Heart left ventricle (tissue), 16 donors: ENCODE measurements around the gene HSD17B14. TPM values are rescaled to one million over a fixed set of nuclear protein-coding genes. Genes with fewer than 3 reads are reported as not detected.

ENCODE experiments used
- ATAC-seq, 4 donors: fragments of 200-7000 bp; cut with Tn5 transposase; one replicate each; pipeline ENCODE4 v1.9.1; 2020 to 2022; ENCODE audit warnings: moderate library complexity in 4 of 4, mild to moderate bottlenecking in 3 of 4, moderate number of reproducible peaks in 1 of 4
- DNase-seq, 5 donors: peaks; one replicate each; pipeline ENCODE4 v3.0.0-alpha.2; 2020
- H3K27ac ChIP-seq, 12 donors: fragments of 200-600 bp; sonication (generic) in 4 of 12; one replicate each; pipeline versions ENCODE4 v1.5.0 to v1.8.0; 2016 to 2022; ENCODE audit warnings: mild to moderate bottlenecking in 2 of 12
- H3K27me3 ChIP-seq, 9 donors: fragments of 200-600 bp; sonication (generic) in 2 of 9; one replicate each; pipeline versions ENCODE4 v1.5.1 to v1.8.0; 2016 to 2022; ENCODE audit warnings: mild to moderate bottlenecking in 3 of 9
- H3K36me3 ChIP-seq, 9 donors: fragments of 200-600 bp; sonication (generic) in 2 of 9; one replicate each; pipeline versions ENCODE4 v1.5.0 to v1.8.0; 2018 to 2022; ENCODE audit warnings: mild to moderate bottlenecking in 2 of 9
- H3K4me1 ChIP-seq, 12 donors: fragments of 200-600 bp; sonication (generic) in 4 of 12; one replicate each; pipeline versions ENCODE4 v1.5.0 to v1.8.0; 2016 to 2022; ENCODE audit warnings: mild to moderate bottlenecking in 3 of 12
- H3K4me3 ChIP-seq, 12 donors: fragments of 200-600 bp; sonication (generic) in 4 of 12; one replicate each; pipeline versions ENCODE4 v1.5.0 to v1.8.0; 2017 to 2022; ENCODE audit warnings: mild to moderate bottlenecking in 9 of 12, moderate library complexity in 4 of 12
- H3K9me3 ChIP-seq, 12 donors: fragments of 200-600 bp; sonication (generic) in 4 of 12; one replicate each; pipeline versions ENCODE4 v1.5.0 to v1.8.0; 2016 to 2022; ENCODE audit warnings: mild to moderate bottlenecking in 1 of 12
- CTCF ChIP-seq, 12 donors: fragments of 200-600 bp; sonication (generic) in 4 of 12; IDR thresholded peaks; one replicate each; pipeline versions ENCODE4 v1.5.0 to v1.8.0; 2018 to 2022; ENCODE audit warnings: antibody characterized with exemption in 12 of 12, mild to moderate bottlenecking in 5 of 12
- POLR2A ChIP-seq, 2 donors: fragments of 450-650 bp; IDR thresholded peaks; one replicate each; pipeline ENCODE4 v1.6.1; 2017; ENCODE audit warnings: antibody characterized with exemption in 2 of 2, mild to moderate bottlenecking in 2 of 2, moderate library complexity in 2 of 2
- WGBS, 4 donors: extraction: QIAGEN DNeasy Blood & Tissue Kit in 2 of 4; methylation state at CpG; one replicate each; pipeline versions ENCODE4 v1.1.5 to v1.1.7; 2013 to 2018; 5-methylcytosine and 5-hydroxymethylcytosine counted together
- intact Hi-C, 10 donors: fragments of 100-400 bp; cut with DNase I; formaldehyde crosslinking; loops; one replicate each; pipeline versions ENCODE4 v1.11.1 to v1.14.2; 2022
- polyA plus RNA-seq, 2 donors: library from polyadenylated mRNA; stranded (reverse); fragments of 200-250 nt; gene quantifications; one replicate each; pipeline ENCODE4 v1.2.3, GENCODE V29; 2013
- total RNA-seq, 9 donors: library from RNA; depleted of rRNA in 2 of 9; stranded (reverse); fragments of >200 nt in 2 of 9; fragmentation: NEBNext Ultra II Directional in 3 of 9; extraction: Animal tissue kit (Norgen Biotek cat#: 25700) in 3 of 9; gene quantifications; one replicate each; pipeline versions ENCODE4 v1.1.0 to v1.2.4, GENCODE V29; 2016 to 2023
- donor health status: ischemic (EF 13 %, LVEDD 7.1; RV severe dilation, severe dysfunction).
- donor health status: healthy with polysubstance abuse.
- donor health status: DM: no; HTN: yes; CAD: no.
- donor health status: DM: no; HTN: no; CAD: no.
- donor health status: ischemic (EF 25% LVEDD 6.9; RV normal size, moderate dysfunction).
- donor health status: ischemic (EF 25% LVEDD 5.7; RV mildly dilated, moderate dysfunction).
- donor health status: healthy.
- donor health status: DM: yes; HTN: yes; CAD: no.
- donor health status: ischemic (EF 35%, LVEDD 5.7; RV mildly dilated, moderate dysfunction).
- donor health status: nonischemic (EF 11% LVEDD 7.7; RV severe dilation, severe dysfunction).
- donor health status: DM: yes; HTN: yes; CAD: no.
- donor health status: PGD.
- donor health status: ischemic (EF 29% LVEDD 5.4; RV normal size, mild dysfunction).
- donor health status: nonischemic (EF 23%, LVEDD 6.1; RV moderate dilation, normal function).

HSD17B14 gene
- total and polyA plus RNA-seq, 11 donors, result 1.2 to 5.4 (median 2.7) TPM; not detected in 1

DNA sequence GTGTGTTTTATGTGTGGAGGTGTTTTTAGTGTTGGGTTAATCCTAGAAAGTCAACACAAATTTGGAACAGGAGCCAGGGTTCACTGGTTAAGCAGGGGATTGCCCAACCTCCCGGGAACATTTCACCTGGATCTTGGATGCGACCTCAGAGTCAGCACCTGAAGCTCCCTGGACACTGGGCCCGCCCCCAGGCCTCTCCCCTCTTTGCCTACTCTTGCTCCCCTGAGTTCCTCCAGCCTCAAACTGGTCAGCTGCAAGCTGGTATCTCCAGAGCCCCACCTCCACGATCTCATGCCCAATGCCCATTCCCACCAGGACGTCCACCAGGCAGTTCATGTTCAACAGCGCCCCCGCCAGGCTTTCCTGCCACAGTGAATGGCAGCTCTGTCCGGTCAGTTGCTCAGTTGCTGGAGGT, 9.7 kb downstream of the HSD17B14 start:
- TF ChIP-seq POLR2A (IDR thresholded peaks at IDR 0.05) (no peak), CTCF (IDR thresholded peaks at IDR 0.05) (no peak)
- Histone ChIP-seq H3K36me3 (peaks cover 0 to 17% (median 1%) of the 10 kb centered on the region in 9 donors), H3K27ac (no peak overlapping the region), H3K4me3 (no peak overlapping the region), H3K9me3 (no peaks in the 10 kb centered on the region), H3K4me1 (no peaks in the 10 kb centered on the region), H3K27me3 (no peaks in the 10 kb centered on the region)
- no peak for DNase-seq
- intact Hi-C loops, result no loop called here
- 84 to 87% (median 85%) methylated on average over 8 of the region's 8 CpGs for WGBS, 4 donors
- no peak for ATAC-seq

DNA sequence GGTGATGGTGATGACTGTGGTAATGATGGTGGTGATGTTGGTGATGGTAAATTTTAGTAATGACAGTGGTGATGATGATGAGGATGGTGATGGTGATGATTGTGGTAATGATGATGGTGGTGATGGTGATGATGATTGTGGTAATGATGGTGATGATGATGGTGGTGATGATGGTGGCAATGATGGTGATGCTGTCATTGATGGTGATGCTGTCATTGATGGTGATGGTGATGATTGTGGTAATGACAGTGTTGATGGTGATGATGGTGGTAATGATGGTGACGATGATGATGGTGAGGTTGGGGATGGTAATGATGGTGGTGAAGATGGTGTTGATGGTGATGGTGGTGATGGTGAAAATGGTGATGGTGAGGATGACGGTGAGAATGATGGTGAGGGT, 13.8 kb downstream of the HSD17B14 start:
- peaks cover 0 to 14% (median 8%) of the 10 kb centered on the region in 12 donors for H3K4me1 ChIP-seq
- H3K9me3 ChIP-seq, result no peaks in the 10 kb centered on the region
- ATAC-seq (no peak), DNase-seq (no peak)
- no peaks in the 10 kb centered on the region for H3K27me3 ChIP-seq
- TF ChIP-seq POLR2A (IDR thresholded peaks at IDR 0.05) (no peak), CTCF (IDR thresholded peaks at IDR 0.05) (no peak)
- H3K4me3 ChIP-seq, result no peak overlapping the region
- no peak overlapping the region for H3K27ac ChIP-seq
- WGBS, 4 donors, result 93 to 98% (median 97%) methylated on average over 2 of the region's 2 CpGs
- intact Hi-C loops, result no loop called here
- H3K36me3 ChIP-seq, result no peaks in the 10 kb centered on the region

GRCh38 chr19:48821633-48822032, 14.7 kb downstream of the HSD17B14 start:
- TF ChIP-seq POLR2A (IDR thresholded peaks at IDR 0.05) (no peak), CTCF (IDR thresholded peaks at IDR 0.05) (no peak)
- no peaks in the 10 kb centered on the region for H3K27me3 ChIP-seq
- 75 to 94% (median 82%) methylated on average over 5 of the region's 5 CpGs for WGBS, 4 donors
- H3K36me3 ChIP-seq, result no peaks in the 10 kb centered on the region
- H3K4me1 ChIP-seq, result peaks cover 0 to 14% (median 8%) of the 10 kb centered on the region in 12 donors
- DNase-seq (no peak), ATAC-seq (no peak)
- no peaks in the 10 kb centered on the region for H3K9me3 ChIP-seq
- H3K27ac ChIP-seq, result no peak overlapping the region
- H3K4me3 ChIP-seq, result no peak overlapping the region
- intact Hi-C loops, result no loop called here

DNA sequence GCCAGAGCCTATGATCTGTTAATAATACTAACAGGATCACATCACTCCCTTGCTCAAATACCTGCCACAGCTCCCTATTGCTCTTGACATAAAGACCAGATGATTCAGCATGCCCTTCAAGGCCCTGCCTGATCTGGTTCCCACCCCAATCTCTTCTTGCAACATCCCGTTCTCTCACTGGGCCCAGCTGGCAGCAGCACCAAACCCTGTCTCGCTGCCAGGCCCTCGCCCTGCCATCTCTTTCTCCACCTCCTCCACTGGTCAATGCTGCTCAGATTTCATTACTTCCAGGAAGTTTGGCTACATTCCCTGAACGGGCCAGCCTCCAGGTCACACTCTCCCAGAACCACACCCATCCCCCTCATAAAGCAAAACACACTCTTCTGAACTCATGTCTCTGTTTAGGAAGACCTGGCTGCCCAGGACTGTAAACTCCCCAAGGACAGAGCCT, 16.9 kb downstream of the HSD17B14 start:
- H3K4me1 ChIP-seq, result peaks cover 0 to 25% (median 11%) of the 10 kb centered on the region in 12 donors
- intact Hi-C loops, result no loop called here
- no peaks in the 10 kb centered on the region for H3K36me3 ChIP-seq
- ATAC-seq, result peak; percentile 93 to 95 (median 94)
- no peak overlapping the region for H3K4me3 ChIP-seq
- H3K27ac ChIP-seq, result peak overlapping the region in 11 of 12 donors; percentile 21 to 73 (median 65)
- peak; percentile 80 to 89 (median 83) for DNase-seq
- TF ChIP-seq POLR2A (IDR thresholded peaks at IDR 0.05) (no peak), CTCF (IDR thresholded peaks at IDR 0.05) (no peak)
- no peaks in the 10 kb centered on the region for H3K9me3 ChIP-seq
- WGBS, 4 donors, result 15 to 21% (median 17%) methylated on average over 4 of the region's 4 CpGs
- no peaks in the 10 kb centered on the region for H3K27me3 ChIP-seq
